Liver (tissue), 9 donors: ENCODE results near the gene SWAP70. TPM values are rescaled to one million over a fixed set of nuclear protein-coding genes. Genes with fewer than 3 reads are reported as not detected.

ENCODE experiments used
- DNase-seq: peaks from one replicate; pipeline ENCODE4 v3.0.0-alpha.2; 2017; ENCODE audit warnings: low spot score
- H3K27ac ChIP-seq, 2 donors: one replicate each; pipeline ENCODE4 v1.7.0; 2013; ENCODE audit warnings: inconsistent platforms in 2 of 2, low read length in 2 of 2, control low read depth in 1 of 2, low read depth in 1 of 2, mild to moderate bottlenecking in 1 of 2
- H3K27me3 ChIP-seq, 4 donors: one replicate each; pipeline versions ENCODE4 v1.6.1 to v1.7.0; 2013; ENCODE audit warnings: low read length in 3 of 4, inconsistent platforms in 1 of 4, mild to moderate bottlenecking in 1 of 4, moderate library complexity in 1 of 4; ENCODE audit not compliant: control insufficient read depth in 4 of 4, insufficient read depth in 4 of 4
- H3K36me3 ChIP-seq, 4 donors: one replicate each; pipeline versions ENCODE4 v1.6.1 to v1.7.0; 2013; ENCODE audit warnings: low read length in 3 of 4, mild to moderate bottlenecking in 3 of 4, low read depth in 1 of 4, moderate library complexity in 1 of 4; ENCODE audit not compliant: control insufficient read depth in 4 of 4, insufficient read depth in 3 of 4
- H3K4me1 ChIP-seq, 4 donors: one replicate each; pipeline versions ENCODE4 v1.6.1 to v1.7.0; 2013; ENCODE audit warnings: low read length in 3 of 4, mild to moderate bottlenecking in 3 of 4, moderate library complexity in 1 of 4; ENCODE audit not compliant: control insufficient read depth in 4 of 4, insufficient read depth in 4 of 4
- H3K4me3 ChIP-seq, 3 donors: one replicate each; pipeline versions ENCODE4 v1.6.1 to v1.7.0; 2013; ENCODE audit warnings: low read length in 3 of 3, control low read depth in 1 of 3, low read depth in 1 of 3, mild to moderate bottlenecking in 1 of 3
- H3K9ac ChIP-seq, 2 donors: one replicate each; pipeline ENCODE4 v1.7.0; 2013; ENCODE audit warnings: low read length in 2 of 2, mild to moderate bottlenecking in 2 of 2, moderate library complexity in 2 of 2, control low read depth in 1 of 2, low read depth in 1 of 2
- H3K9me3 ChIP-seq, 4 donors: one replicate each; pipeline versions ENCODE4 v1.6.1 to v1.7.0; 2013; ENCODE audit warnings: low read length in 3 of 4; ENCODE audit not compliant: control insufficient read depth in 4 of 4
- ATF3 ChIP-seq: IDR thresholded peaks from 2 replicates; pipeline ENCODE4 v1.6.1; 2016; ENCODE audit warnings: antibody characterized with exemption
- CTCF ChIP-seq: fragments of 150-350 bp; IDR thresholded peaks from 2 replicates; pipeline ENCODE4 v1.5.1; 2017; ENCODE audit warnings: improper control_type of control experiment, low read depth, low read length; ENCODE audit not compliant: missing input control
- EGR1 ChIP-seq, 2 donors: IDR thresholded peaks; 2 replicates each; pipeline ENCODE4 v1.6.1; 2016 to 2018; ENCODE audit warnings: antibody characterized with exemption in 2 of 2, low read depth in 2 of 2
- FOXA1 ChIP-seq: IDR thresholded peaks from 2 replicates; pipeline ENCODE4 v1.6.1; 2016; ENCODE audit warnings: antibody characterized with exemption
- FOXA2 ChIP-seq: IDR thresholded peaks from 2 replicates; pipeline ENCODE4 v1.6.1; 2016; ENCODE audit warnings: antibody characterized with exemption
- GABPA ChIP-seq, 2 donors: IDR thresholded peaks in 1 of 2; conservative IDR thresholded peaks in 1 of 2; 2 replicates each; pipeline ENCODE4 v1.6.1; 2016; ENCODE audit warnings: antibody characterized with exemption in 2 of 2, mild to moderate bottlenecking in 1 of 2, moderate library complexity in 1 of 2
- HNF4A ChIP-seq, 2 donors: conservative IDR thresholded peaks; 2 replicates each; pipeline ENCODE4 v1.6.1; 2016; ENCODE audit warnings: antibody characterized with exemption in 2 of 2, mild to moderate bottlenecking in 2 of 2
- HNF4G ChIP-seq: IDR thresholded peaks from 2 replicates; pipeline ENCODE4 v1.6.1; 2016; ENCODE audit warnings: antibody characterized with exemption
- JUND ChIP-seq, 2 donors: IDR thresholded peaks; 2 replicates each; pipeline ENCODE4 v1.6.1; 2016; ENCODE audit warnings: antibody characterized with exemption in 2 of 2
- MAX ChIP-seq: IDR thresholded peaks from 2 replicates; pipeline ENCODE4 v1.6.1; 2016; ENCODE audit warnings: antibody characterized with exemption
- NR2F2 ChIP-seq: IDR thresholded peaks from 2 replicates; pipeline ENCODE4 v1.6.1; 2016; ENCODE audit warnings: antibody characterized with exemption
- RAD21 ChIP-seq, 2 donors: IDR thresholded peaks; 2 replicates each; pipeline ENCODE4 v1.6.1; 2016; ENCODE audit warnings: antibody characterized with exemption in 2 of 2, mild to moderate bottlenecking in 2 of 2
- REST ChIP-seq: IDR thresholded peaks from 2 replicates; pipeline ENCODE4 v1.6.1; 2016; ENCODE audit warnings: antibody characterized with exemption, mild to moderate bottlenecking
- RXRA ChIP-seq, 2 donors: IDR thresholded peaks; 2 replicates each; pipeline ENCODE4 v1.6.1; 2017 to 2018; ENCODE audit warnings: antibody characterized with exemption in 2 of 2, mild to moderate bottlenecking in 1 of 2
- SP1 ChIP-seq: IDR thresholded peaks from 2 replicates; pipeline ENCODE4 v1.6.1; 2018; ENCODE audit warnings: antibody characterized with exemption, mild to moderate bottlenecking
- TAF1 ChIP-seq: conservative IDR thresholded peaks from 2 replicates; pipeline ENCODE4 v1.6.1; 2016; ENCODE audit warnings: antibody characterized with exemption, mild to moderate bottlenecking
- YY1 ChIP-seq: IDR thresholded peaks from 2 replicates; pipeline ENCODE4 v1.6.1; 2016; ENCODE audit warnings: antibody characterized with exemption, mild to moderate bottlenecking
- ZBTB33 ChIP-seq: IDR thresholded peaks from 2 replicates; pipeline ENCODE4 v1.6.1; 2016; ENCODE audit warnings: antibody characterized with exemption
- WGBS: extraction: QIAGEN DNeasy Blood & Tissue Kit; methylation state at CpG from one replicate; pipeline ENCODE4 v1.1.7; 2013; 5-methylcytosine and 5-hydroxymethylcytosine counted together
- polyA plus RNA-seq, 2 donors: library from polyadenylated mRNA; stranded (reverse) in 1 of 2; unstranded in 1 of 2; fragments of 200-250 nt in 1 of 2; fragments of >200 nt in 1 of 2; fragmentation: Nextera tagmentation in 1 of 2; extraction: Ambion mirVana in 1 of 2; gene quantifications; one replicate each; pipeline versions ENCODE4 v1.2.1 to v1.2.3, GENCODE V29; 2013 to 2015
- total RNA-seq, 2 donors: library from RNA; depleted of rRNA; stranded (reverse); fragments of >200 nt; gene quantifications; one replicate each; pipeline ENCODE4 v1.2.3, GENCODE V29; 2014
- donor health status: healthy.
- donor health status: healthy.
- donor health status: healthy.
- donor health status: healthy.
- donor health status: healthy.

SWAP70 gene
- total and polyA plus RNA-seq, 4 donors, result 4.0 to 8.4 (median 5.8) TPM

- DNase-seq, result no peak
- Histone ChIP-seq H3K4me1 (peaks cover 0 to 6% (median 1%) of the 10 kb centered on the region in 4 donors), H3K27me3 (no peaks in the 10 kb centered on the region), H3K9ac (no peak overlapping the region), H3K27ac (no peak overlapping the region), H3K36me3 (peaks cover 0 to 7% (median 2%) of the 10 kb centered on the region in 4 donors), H3K9me3 (no peaks in the 10 kb centered on the region), H3K4me3 (no peak overlapping the region)
- TF ChIP-seq FOXA1, result no peak
- TF ChIP-seq NR2F2, result no peak
- no peak for TF ChIP-seq RXRA (IDR thresholded peaks at IDR 0.05)
- TF ChIP-seq HNF4A (conservative IDR thresholded peaks at IDR 0.05), result no peak
- TF ChIP-seq FOXA2, result no peak
- TF ChIP-seq MAX, result no peak
- no peak for TF ChIP-seq JUND (IDR thresholded peaks at IDR 0.05)
- no peak for TF ChIP-seq RAD21 (IDR thresholded peaks at IDR 0.05)
- TF ChIP-seq SP1, result no peak
- no peak for TF ChIP-seq HNF4G
Measured at GRCh38 chr11:9796266-9796665, 132.4 kb downstream of the SWAP70 start.

GRCh38 chr11:9796854-9797253, 133.0 kb downstream of the SWAP70 start:
- no peak for DNase-seq
- no peaks in the 10 kb centered on the region for H3K27me3 ChIP-seq
- TF ChIP-seq NR2F2, result no peak
- TF ChIP-seq MAX, result no peak
- no peak for TF ChIP-seq GABPA (IDR thresholded peaks at IDR 0.05 in 1 of 2, conservative IDR thresholded peaks at IDR 0.05 in 1 of 2)
- TF ChIP-seq ZBTB33, result no peak
- TF ChIP-seq TAF1, result no peak
- no peak for TF ChIP-seq ATF3
- no peak for TF ChIP-seq YY1
- TF ChIP-seq CTCF, result no peak
- TF ChIP-seq SP1, result no peak
- TF ChIP-seq EGR1 (IDR thresholded peaks at IDR 0.05; ENCODE audit: low read depth in 2 of 2), result no peak
- no peak for TF ChIP-seq FOXA1
- no peak for TF ChIP-seq HNF4A (conservative IDR thresholded peaks at IDR 0.05)
- TF ChIP-seq REST, result no peak
- no peak for TF ChIP-seq RXRA (IDR thresholded peaks at IDR 0.05)
- TF ChIP-seq JUND (IDR thresholded peaks at IDR 0.05), result no peak
- peaks cover 0 to 6% (median 1%) of the 10 kb centered on the region in 4 donors for H3K4me1 ChIP-seq
- H3K9me3 ChIP-seq, result no peaks in the 10 kb centered on the region
- H3K4me3 ChIP-seq, result no peak overlapping the region
- no peak overlapping the region for H3K9ac ChIP-seq
- H3K36me3 ChIP-seq, result peaks cover 0 to 7% (median under 1%) of the 10 kb centered on the region in 4 donors
- 59% methylated on average over 5 of the region's 5 CpGs for WGBS
- H3K27ac ChIP-seq, result no peak overlapping the region
